ENCODE measurements around the gene RNF220.

RNF220 gene

DNA sequence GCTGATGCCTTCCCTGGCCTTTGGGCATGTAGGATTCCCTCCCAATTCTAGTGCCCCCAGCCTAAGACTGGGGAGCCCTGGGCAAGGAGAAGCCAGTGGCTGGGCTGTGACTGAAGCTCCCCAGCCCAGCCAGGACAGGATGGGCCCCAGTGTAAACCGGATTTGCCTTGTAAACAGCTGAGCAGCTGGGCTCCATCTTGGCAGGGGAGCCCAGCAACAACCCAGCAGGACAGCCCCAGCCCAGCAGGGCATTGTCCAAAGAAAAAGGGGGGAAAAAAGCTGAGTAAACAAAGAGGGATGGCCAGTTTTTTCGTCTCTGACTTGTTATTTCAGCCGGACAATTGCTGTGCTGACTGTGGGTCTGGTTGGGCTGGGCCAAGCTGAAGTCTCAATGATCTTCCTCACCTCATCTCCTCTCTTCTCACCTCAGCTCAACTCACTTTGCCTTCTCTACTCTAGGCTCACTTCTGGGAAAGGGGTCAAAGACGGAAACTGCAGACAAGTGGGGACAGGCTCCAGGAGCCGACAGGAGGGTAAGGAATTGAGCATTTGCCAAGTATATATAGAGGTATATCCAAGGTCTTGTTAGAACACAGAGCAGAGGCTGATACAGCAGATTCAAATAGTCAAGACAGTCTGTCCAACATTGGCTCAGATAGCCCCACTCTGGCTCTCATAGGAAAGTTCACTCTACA is 171.5 kb downstream of the RNF220 start:
- DNase-seq (ENCODE audit: low read depth in 1 of 2, low spot score in 1 of 2): no peak

DNA sequence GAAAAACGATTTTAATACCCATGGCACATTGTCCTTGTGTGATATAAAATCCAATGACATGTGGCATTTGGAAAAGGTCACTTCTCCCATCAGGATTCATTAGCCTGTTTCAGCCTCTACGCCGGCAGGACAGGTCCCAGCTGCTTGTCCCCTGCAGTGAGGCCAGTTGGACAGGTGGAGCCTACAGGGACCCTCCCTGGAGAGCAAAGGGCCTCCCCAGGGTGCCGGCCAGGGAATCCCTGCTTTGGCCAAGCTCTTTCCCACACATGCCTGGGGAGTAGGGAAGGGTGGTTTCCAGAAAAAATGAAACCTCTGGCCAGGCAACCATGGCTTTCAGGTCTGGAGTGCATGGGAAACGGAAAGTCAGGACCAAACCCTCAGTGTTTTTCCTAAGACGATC is 176.2 kb downstream of the RNF220 start:
- DNase-seq (ENCODE audit: low read depth in 1 of 2, low spot score in 1 of 2): no peak

GRCh38 chr1:44584167-44584566 is 179.1 kb downstream of the RNF220 start:
- no peak for DNase-seq (ENCODE audit: low read depth in 1 of 2, low spot score in 1 of 2)

DNA sequence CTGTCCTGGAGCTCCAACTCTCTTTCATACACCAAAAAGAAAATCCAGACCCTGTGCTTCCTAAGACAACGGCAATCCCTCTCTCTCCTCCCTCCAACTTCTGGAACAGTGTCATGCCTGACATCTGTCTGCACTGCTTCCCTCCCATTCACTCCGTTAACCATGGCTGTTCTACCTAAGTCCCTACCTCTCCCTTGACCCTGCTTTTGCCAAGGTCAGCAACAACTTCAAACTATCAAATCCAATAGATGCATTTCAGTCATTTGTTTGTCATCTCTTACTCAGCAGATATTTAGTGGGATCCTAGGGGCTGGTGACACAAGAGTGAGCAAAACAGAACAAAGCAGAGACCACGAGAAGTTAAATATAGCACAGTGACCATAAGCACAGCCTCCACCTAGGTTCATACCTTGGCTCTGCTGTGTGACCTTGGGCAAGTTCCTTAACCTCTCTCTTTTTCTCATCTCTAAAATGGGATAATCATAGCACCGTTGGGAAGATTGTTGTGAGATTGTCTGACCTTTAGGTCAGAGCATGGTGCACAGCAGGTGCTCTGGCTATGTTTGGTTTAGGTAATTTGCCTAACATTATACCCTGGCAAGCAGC is 180.4 kb downstream of the RNF220 start:
- no peak for DNase-seq (ENCODE audit: low read depth in 1 of 2, low spot score in 1 of 2)

GRCh38 chr1:44587796-44588460 is 182.9 kb downstream of the RNF220 start:
- DNase-seq (ENCODE audit: low read depth in 1 of 2, low spot score in 1 of 2): no peak

GRCh38 chr1:44588551-44589210 is 183.6 kb downstream of the RNF220 start:
- DNase-seq (ENCODE audit: low read depth in 1 of 2, low spot score in 1 of 2): no peak

- no peak for DNase-seq (ENCODE audit: low read depth in 1 of 2, low spot score in 1 of 2)
Measured at GRCh38 chr1:44590475-44590874, 185.4 kb downstream of the RNF220 start.

- no peak for DNase-seq (ENCODE audit: low read depth in 1 of 2, low spot score in 1 of 2)
Measured at GRCh38 chr1:44591381-44591780, 186.3 kb downstream of the RNF220 start.

DNA sequence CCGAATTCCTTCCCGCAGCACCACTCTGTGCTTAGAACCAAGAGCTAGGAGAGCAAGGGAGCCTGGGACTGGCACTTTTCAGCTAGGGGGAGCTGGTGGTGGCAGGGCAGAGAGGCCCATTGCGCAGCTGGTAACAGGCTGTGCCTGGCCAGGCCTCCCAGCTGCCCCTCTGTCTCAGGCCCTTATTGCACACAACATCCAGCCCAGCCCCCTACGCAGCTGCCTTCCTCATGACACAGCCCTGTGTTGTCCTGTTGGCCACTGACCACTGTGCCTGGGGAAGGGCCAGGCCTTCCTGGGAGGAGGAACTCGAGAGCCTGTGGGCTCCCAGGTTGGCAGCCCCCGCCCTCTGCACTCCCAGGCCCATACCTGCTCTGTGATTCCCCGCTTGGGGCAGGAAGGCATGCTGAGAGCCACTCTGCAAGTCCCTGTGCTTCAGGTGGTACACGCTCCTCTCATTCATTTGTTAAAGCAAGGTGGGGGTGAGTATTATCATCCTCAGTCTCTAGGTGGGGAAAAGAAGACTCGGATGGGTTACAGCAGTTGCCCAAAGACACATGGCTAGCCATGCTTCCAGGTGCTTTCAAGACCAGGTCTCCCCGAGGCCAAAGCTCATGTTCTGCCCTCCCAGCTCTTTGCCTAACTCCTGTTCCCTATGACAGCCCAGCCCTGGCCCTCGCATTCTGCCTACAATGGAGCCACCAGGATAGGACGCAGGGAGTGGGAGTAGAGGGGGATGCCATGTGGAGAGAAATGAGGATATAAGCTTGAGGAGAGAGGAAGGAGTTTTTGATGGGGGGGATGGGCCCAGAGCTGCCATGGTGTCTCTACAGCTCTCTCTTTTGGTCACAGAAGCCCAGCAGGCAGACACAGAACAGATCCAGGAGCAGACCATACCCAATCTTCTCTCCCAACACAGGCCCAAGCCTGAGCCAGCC is 187.4 kb downstream of the RNF220 start:
- no peak for DNase-seq (ENCODE audit: low read depth in 1 of 2, low spot score in 1 of 2)

- no peak for DNase-seq (ENCODE audit: low read depth in 1 of 2, low spot score in 1 of 2)
Measured at GRCh38 chr1:44594353-44594752, 189.3 kb downstream of the RNF220 start.

DNA sequence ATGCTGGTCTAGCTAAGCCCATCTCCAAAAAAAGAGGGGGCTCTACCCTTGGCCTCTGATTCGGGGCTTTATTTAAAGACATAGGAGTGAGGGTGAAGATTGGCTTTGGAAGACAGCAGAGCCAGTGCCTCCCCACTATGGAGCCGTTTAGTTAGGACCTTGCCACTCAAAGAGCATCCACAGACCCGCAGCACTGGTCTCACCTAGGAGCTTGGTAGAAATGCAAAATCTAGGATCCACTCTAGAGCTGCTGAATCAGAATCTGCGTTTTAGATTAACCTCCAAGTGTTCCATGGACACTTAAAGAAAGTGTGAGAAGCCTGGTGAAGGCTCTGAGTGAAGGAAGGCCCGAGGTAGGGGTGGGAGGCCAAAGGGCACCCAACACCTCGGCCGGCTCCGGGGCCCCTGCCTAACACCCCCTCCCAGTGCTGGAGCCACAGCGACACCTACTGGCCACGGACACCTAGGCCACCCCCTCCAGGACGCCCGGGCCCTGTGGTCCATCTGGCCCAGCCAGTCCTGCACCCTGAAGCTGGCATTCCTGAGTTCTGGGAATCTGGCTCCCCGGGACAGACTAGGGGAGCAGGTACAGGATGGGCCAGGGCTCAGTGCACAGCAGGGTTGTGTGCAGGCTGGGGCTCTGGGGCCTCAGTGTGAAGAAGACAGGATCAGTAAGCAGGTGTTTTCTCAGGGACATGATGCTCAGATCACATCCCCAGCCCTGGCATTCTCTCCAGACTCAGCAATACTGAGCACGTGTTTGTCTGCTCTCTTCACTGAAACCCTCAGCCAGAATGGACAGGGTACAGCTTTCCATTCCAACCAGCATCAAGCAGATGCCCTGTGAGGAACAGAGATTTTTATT is 190.0 kb downstream of the RNF220 start:
- peak; percentile 43 to 69 for DNase-seq (ENCODE audit: low read depth in 1 of 2, low spot score in 1 of 2)

DNA sequence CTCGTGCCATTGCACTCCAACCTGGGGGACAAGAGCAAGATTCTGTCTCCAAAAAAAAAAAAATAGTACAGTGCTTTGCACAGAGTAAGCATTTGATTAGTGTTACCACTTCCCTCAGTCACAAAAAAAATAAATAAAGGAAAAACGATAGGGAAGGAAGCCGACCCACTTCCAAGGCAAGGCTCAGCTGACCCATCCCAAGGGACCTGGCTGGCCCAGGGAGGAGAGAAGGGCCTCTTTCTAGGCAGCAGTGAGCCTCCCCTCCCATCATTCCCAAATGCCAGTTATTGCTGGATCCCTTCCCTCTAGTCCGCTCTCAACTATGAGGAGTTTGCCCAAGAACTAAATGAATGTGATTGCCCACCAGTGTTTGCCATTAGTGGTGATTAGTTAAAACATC is 191.5 kb downstream of the RNF220 start:
- no peak for DNase-seq (ENCODE audit: low read depth in 1 of 2, low spot score in 1 of 2)

DNA sequence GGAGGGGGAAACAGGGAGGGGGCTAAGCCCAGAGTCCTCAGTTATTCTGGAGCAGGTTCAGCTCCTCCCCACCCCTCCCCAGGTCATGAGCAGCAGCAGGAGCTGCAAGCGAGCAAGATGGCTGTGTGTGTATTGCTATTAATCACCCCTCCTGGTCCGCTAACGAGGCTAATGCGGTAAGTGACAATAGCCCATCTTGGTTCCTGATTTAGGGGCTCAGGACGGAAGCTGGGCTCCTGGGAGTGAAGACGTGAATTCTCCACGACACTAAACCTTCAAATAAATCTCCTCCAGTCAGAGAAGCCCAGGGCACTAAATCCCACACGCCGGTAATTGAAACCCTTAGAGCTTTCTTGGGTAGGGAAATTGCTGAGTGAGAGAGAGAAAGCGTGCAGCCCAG is 193.1 kb downstream of the RNF220 start:
- no peak for DNase-seq (ENCODE audit: low read depth in 1 of 2, low spot score in 1 of 2)

- DNase-seq (ENCODE audit: low read depth in 1 of 2, low spot score in 1 of 2): no peak
Measured at GRCh38 chr1:44602634-44603628, 197.9 kb downstream of the RNF220 start.

DNA sequence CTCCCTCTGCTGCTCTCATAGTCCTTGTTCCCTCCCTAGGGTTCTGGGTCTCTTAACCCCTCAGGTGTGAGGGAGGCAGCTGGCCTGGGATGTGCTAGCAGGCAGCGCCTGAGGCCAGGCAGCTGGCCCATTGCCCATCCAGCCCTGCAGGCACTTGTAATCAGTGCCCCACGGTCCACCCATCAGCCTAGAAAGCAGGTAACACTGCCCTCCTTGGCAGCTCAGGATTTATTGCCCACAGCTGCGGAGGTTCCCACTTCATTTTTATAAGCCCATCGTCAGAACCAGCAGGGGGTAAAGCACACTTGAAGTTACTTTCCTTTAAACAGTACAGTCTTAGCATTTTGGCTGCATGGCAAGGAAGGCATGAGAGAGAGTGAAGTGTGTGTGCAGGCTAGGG is 198.7 kb downstream of the RNF220 start:
- DNase-seq (ENCODE audit: low read depth in 1 of 2, low spot score in 1 of 2): no peak

- DNase-seq (ENCODE audit: low read depth in 1 of 2, low spot score in 1 of 2): no peak
Measured at GRCh38 chr1:44604157-44604955, 199.3 kb downstream of the RNF220 start.

GRCh38 chr1:44605914-44606615 is 201.0 kb downstream of the RNF220 start:
- no peak for DNase-seq (ENCODE audit: low read depth in 1 of 2, low spot score in 1 of 2)
